GM18526 (cell line): ENCODE results near the gene MYO18B.

Experiments used
- POLR2A ChIP-seq: IDR thresholded peaks from 3 replicates; pipeline ENCODE4 v1.6.1; 2011; ENCODE audit not compliant: insufficient read length; ENCODE audit errors: extremely low read depth

MYO18B gene

GRCh38 chr22:25959818-25960774, 218.1 kb downstream of the MYO18B start:
- no peak for TF ChIP-seq POLR2A

GRCh38 chr22:25961699-25962098, 219.7 kb downstream of the MYO18B start:
- TF ChIP-seq POLR2A = no peak

- TF ChIP-seq POLR2A = no peak
Measured at GRCh38 chr22:25962711-25963110, 220.7 kb downstream of the MYO18B start.

GRCh38 chr22:25964961-25965730, 223.2 kb downstream of the MYO18B start:
- TF ChIP-seq POLR2A = no peak

- TF ChIP-seq POLR2A = no peak
Measured at GRCh38 chr22:25966448-25966913, 224.5 kb downstream of the MYO18B start.

- no peak for TF ChIP-seq POLR2A
Measured at GRCh38 chr22:25969286-25969685, 227.3 kb downstream of the MYO18B start.

- TF ChIP-seq POLR2A = no peak
Measured at GRCh38 chr22:25969901-25970300, 227.9 kb downstream of the MYO18B start.

- TF ChIP-seq POLR2A = no peak
Measured at GRCh38 chr22:25970374-25970911, 228.5 kb downstream of the MYO18B start.

- no peak for TF ChIP-seq POLR2A
Measured at GRCh38 chr22:25970999-25971811, 229.2 kb downstream of the MYO18B start.

- no peak for TF ChIP-seq POLR2A
Measured at GRCh38 chr22:25972397-25972796, 230.4 kb downstream of the MYO18B start.

GRCh38 chr22:25976356-25976755, 234.4 kb downstream of the MYO18B start:
- no peak for TF ChIP-seq POLR2A

- TF ChIP-seq POLR2A = no peak
Measured at GRCh38 chr22:25979968-25980367, 238.0 kb downstream of the MYO18B start.

GRCh38 chr22:25987948-25988347, 246.0 kb downstream of the MYO18B start:
- TF ChIP-seq POLR2A = no peak

- TF ChIP-seq POLR2A = no peak
Measured at GRCh38 chr22:25990940-25991339, 249.0 kb downstream of the MYO18B start.

- TF ChIP-seq POLR2A = no peak
Measured at GRCh38 chr22:25992331-25992730, 250.3 kb downstream of the MYO18B start.
